CD4-positive, alpha-beta T cell treated with Interleukin-21 for 1 hour (primary cell): ENCODE results near the gene STIP1.
"Not testable (repeated sequence)": the region's sequence is repeated elsewhere in the genome, so short reads cannot be mapped to it uniquely, and the experiment has no call there.

Experiments used
- DNase-seq: peaks from one replicate; pipeline ENCODE4 v3.0.0-alpha.2; 2020

STIP1 gene

DNA sequence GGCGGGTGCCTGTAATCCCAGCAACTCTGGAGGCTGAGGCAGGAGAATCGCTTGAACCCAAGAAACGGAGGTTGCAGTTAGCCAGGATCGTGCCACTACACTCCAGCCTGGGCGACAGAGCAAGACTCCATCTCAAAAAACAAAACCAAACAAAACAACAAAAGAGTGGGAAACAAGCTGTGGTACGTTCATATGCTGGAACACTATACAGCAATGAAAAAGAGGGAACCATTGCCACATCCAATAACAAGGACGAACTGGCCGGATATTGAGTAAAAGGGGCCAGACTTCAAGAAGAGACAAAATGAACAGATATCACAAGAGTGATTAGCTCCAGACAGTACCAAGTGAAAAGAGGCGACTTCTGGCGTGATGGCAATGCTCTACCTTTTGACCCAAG lies 24.9 kb upstream of the STIP1 start:
- no peak for DNase-seq

DNA sequence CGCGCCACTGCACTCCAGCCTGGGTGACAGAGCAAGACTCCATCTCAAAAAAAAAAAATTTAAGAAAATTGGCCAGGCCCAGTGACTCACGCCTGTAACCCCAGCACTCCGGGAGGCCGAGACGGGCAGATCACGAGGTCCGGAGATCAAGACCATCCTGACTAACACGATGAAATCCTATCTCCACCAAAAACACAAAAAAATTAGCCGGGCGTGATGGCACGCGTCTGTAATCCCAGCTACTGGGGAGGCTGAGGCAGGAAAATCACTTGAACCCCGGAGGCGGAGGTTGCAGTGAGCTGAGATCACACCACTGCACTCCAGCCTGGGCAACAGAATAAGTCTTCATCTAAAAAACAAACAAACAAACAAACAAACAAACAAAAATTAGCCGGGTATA lies 23.2 kb upstream of the STIP1 start:
- DNase-seq = not testable (repeated sequence)

DNA sequence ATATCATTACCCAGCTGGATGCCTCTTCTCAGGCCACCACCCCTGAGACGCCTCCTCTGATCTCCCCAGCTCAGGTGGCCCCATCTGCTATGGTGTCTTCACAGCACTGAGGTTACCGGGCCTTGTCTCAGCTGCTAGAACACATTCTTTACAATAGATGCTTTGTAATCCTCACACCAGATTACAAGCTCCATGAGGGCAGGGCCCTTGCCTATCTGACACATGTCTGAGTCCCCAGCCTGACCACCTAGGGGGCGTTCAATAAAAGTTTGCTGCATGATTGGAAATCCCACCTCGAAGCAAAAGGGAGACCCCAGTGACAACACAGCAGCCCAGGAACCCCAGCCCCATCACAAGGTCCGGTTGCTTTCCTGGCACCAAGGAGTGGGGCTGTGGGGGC lies 22.0 kb upstream of the STIP1 start:
- no peak for DNase-seq

DNA sequence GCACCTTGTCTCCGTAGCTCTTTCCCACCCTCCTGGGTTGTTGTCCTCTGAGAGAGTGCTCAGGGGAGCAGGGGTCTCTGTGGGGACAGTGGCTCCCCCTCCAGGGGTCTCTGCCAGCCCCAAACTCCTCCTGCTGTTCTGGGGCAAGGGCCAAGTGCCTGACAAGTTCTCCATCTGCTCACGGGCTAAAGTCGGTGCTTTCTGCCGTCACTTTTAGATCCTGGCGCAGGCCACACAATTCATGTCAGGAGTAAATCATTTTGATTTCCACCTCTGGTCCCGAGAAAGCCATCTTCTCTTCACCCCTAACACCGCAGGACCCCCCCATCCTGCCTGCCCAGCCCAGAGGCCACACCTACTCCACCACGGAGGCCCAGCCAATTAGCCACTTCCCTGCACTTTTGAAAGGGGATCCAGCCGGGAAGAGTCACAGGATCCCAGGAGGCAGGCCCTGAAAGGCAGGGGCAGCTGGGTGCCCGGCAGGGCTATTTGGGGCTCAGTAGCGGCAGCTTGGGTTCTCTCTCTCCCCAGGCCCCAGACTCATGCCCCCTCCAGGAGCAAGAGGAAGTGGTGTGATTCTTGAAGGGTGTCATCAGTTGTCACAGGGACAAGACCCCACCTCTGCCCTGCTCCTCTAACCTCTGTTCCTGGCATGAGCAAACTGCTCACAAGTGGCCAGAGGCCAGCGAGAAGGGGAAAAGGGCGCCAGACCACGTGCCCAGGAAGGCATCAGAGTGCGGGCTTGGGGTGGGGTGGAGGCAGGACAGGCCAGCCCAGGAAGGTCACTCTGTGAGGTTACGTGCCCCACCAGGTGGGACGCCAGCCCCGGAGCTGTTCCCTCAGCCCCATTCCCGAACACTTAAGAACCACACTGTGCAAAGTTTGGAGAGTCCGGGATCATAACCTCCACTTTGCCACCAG lies 21.3 kb upstream of the STIP1 start:
- no peak for DNase-seq

- DNase-seq = no peak
Observed at GRCh38 chr11:64165481-64165841, 20.5 kb upstream of the STIP1 start.

DNA sequence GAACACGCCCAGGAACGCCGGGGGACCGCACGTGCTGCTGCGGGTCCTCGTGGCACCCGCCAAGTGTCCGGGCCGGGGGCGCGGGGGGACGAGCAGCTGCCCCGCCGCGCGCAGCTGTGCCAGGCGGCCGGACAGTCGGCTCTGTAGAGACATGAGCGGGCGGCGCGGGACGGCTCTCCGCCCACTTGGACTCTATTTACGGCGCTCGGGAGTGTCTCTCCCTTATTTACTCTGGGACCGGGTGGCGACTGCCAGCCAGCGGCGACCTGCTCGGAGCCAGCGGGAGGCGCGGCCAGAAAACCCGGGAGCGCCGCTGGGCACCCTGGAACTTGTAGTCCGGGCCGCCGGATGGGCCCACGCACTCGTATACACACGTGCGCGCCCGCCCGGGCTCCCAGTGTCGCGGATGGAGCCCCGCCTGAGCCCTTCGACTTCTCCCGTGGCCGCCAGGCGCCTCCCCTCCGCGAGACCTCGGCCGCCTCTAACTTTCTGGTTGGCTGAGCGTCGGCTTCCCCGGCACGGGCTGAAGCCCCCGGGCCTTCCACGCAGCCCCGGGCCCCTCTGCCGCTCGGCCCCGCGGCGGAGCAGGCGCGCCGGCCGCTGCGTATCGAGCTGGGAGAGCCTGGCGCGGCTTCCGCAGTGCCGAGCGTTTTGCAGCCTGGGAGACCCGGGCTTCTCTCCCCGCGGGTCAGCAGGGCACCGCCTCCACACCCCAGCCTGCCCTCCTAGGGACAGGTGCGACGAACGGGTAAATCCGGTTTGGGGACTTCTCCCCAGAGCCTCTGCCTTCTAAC lies 19.9 kb upstream of the STIP1 start, which contains the start of gene MACROD1:
Gene MACROD1, minus strand, starts transcription at position 272 of the 794 bp plus-strand sequence. Its CDS starts 119 bp downstream, at position 153.
- peak; percentile 82 for DNase-seq

GRCh38 chr11:64170419-64170818 lies 15.6 kb upstream of the STIP1 start:
- DNase-seq = no peak

DNA sequence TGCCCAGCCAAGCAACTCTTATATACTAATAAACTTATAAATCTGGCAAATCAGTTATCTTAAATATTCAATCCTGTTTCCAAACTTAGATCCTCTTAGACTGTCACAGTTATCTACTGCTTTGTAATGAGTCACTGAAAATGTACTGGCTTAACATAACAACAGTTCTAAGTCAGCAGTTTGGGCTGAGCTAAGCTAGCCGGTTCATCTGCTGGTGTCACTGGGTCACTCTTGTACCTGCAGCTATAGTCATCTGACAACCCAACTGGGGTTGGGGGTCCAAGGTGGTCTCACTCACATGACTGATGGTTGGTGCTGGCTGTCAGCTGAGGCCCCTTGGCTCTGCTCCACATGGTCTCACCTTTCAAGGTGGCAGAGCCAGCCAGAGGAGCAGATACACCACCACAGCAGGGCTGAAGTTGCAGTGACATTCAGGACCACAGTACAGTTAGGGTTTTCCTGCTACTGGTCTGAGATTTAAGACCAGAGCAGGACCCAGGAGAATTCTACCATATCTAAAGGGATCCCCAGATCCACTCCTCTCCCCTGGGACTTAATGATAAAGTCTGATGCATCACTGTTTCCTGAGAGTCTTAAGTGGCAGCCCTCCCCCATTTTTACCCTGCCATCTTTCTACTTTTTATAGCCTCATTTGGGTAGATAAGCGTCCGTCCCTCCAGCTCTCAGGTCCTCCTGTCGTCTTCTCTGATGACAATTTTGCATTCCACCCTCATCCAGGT lies 12.2 kb upstream of the STIP1 start:
- DNase-seq = no peak

- no peak for DNase-seq
Observed at GRCh38 chr11:64176751-64177150, 9.2 kb upstream of the STIP1 start.

GRCh38 chr11:64178203-64178602 lies 7.8 kb upstream of the STIP1 start:
- DNase-seq = no peak

DNA sequence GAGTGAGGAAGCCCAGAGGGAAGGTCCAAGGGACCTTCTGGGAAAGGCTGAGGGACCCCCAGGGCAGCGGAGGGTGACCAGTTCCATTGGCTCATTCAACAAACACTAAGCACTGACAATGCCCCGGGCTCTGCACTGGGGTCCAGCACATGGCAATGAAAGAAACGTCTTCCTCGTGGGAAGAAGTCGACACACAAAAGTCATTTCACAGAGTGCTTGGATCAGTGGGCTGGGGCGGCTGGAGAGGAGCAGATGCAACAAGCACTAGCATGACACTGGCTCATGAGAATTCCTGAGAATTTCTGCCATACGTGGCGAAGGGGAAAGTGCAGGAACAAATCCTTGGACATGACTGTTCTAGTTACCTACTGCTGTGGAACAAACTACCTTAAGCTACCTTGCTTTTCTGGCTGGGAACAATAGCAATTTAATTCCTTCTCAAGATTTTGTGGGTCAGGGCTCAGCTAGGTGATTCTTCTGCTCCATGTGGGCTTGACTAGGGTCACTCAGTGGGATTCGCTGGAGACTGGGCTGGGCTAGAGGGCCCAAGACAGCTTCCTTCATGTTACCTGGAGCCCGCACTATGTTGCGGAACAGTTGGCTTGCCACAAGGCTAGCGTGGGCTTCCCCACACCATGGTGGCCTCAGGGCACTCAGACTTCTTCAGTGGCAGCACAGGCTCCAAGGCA lies 6.9 kb upstream of the STIP1 start:
- no peak for DNase-seq

- DNase-seq = no peak
Observed at GRCh38 chr11:64180891-64181290, 5.1 kb upstream of the STIP1 start.

DNA sequence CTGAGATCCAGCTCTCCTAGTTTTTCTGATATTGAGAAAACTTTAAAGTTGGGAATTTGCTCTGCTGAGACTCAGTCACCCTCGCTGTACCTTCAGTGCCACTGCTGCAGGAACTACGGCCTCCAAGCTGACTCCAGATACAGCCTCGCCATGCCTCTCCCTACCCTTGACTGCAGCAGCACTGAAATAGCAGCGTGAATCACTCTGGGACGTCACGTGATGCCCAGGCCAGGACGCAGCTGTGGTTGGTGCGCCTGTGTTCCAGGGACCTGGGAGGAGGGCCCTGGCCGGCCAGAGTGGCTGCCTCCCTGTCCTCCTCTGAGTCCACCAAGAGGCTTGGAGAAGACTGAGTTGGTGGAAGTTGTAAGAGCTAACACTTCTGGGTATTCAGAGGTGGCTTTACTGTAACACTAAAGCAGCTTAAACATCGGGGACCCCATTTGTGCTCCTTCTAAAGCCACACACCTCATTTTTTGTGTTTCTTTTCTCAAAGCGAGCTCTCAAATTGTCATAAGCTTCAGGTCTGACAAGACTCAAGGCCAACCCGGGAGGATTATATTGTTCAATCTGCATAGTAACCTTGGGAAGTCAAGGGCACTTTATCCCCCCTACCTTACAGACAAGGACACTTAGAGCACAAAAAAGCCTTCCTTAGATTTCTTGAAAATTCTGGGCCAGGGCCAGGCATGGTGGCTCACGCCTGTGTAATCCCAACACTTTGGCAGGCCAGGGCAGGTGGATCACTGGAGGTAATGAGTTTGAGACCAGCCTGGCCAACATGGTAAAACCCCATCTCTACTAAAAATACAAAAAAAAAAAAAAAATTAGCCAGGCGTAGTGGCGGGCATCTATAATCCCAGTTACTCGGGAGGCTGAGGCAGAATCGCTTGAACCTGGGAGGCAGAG lies 4.2 kb upstream of the STIP1 start:
- peak; percentile 24 for DNase-seq

DNA sequence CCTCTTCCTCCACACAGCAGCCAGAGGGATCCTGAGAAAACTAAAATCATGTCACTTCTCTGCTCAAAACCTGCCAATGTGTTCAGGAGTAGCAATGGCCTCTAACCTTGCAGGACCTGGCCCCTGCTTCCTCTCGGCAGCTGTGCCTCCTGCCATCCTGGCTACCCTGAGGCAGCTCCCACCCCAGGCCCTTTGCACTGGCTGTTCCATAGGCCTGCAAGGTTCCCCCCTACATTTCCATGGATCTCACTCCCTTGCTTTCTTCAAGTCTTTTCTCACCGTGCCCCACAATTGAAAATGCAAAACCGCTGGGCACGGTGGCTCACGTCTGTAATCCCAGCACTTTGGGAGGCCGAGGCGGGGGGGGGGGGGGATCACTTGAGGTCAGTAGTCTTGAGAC lies 2.1 kb upstream of the STIP1 start:
- DNase-seq = no peak

- no peak for DNase-seq
Observed at GRCh38 chr11:64185175-64185692, 737 bp upstream of the STIP1 start.

DNA sequence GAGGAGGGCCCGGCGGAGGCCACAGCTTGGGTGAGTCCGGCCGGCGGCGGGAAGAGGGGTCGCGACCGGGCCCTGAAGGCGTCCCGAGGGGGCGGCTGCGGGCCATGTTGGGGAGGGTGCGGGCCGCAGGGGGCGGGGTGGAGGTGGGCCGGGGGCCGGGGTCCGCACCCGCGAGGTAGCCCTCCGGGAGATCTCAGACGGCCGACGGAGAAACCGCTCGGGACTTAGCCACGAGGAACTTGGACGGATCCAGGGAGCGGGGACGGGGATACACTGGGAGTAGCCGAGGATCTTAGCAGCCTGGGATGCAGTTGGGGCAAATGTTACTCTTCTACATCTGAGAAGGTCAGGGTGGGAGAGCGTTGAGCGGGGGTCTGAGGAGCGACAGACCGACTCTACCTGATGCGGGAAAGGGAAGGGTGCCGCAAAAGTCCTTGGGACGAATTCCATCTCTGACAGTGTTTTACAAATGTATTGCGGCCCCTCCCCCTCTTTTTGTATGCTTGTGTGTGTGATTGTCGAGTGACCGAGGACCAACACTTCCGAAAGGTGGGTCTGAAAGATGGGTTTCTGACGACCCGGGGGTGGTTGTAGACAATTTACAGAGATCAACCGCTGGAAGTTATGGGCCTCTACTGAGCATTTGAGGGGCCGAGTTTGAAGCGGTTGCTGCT lies 658 bp downstream of the STIP1 start:
- DNase-seq = peak; percentile 54

DNA sequence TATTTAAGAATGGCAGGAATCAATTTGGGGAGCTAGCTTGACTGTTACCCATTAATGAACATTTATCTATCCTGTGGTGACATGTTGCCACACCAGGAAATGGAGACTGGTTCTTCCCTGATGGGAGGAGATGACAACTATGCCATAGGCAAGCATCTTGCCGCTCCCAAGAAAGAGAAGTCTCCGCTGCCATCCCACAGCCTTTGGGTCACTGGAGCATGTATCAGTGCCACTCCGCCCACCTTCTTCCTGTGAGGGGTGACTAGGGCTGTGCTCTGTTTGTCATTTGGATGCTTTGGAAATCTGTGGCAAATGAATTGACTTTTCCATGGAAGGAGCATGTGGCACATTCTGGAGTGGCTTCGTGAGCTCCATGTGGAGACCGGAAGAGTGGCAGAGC lies 6.5 kb downstream of the STIP1 start:
- DNase-seq = no peak

- no peak for DNase-seq
Observed at GRCh38 chr11:64196626-64197025, 10.7 kb downstream of the STIP1 start.

- DNase-seq = no peak
Observed at GRCh38 chr11:64198511-64198910, 12.5 kb downstream of the STIP1 start.

DNA sequence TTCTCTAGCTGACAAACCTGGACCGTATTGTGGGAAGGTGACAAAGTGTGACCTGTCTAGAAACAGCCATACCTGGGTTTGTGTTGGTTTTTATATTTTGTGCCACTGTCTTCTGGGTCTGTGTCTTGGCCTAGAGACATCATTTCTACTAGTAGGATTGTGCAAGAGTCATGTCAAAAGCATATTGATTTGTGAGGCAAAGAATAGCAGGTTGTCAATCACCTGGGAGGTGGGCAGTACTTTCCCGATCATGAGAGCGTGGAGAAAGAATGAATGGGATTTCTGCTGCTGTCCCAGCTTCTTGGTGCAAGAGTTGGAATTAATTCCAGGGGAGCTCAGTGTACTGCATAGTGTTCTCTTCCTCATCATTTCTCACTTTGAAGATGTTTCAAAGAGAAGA lies 15.6 kb downstream of the STIP1 start:
- no peak for DNase-seq

- DNase-seq = no peak
Observed at GRCh38 chr11:64202992-64203391, 17.0 kb downstream of the STIP1 start.
